Astrocyte (in vitro differentiated cells and primary cell): Measurements from ENCODE around the gene NDUFS1.

Experiments
- CTCF ChIP-seq: IDR thresholded peaks from 2 replicates; pipeline ENCODE4 v1.5.1; 2011; ENCODE audit warnings: low read depth, mild to moderate bottlenecking, inconsistent platforms, low read length, moderate library complexity; ENCODE audit not compliant: insufficient read depth
- EZH2 ChIP-seq: IDR thresholded peaks from 2 replicates; pipeline ENCODE4 v1.6.1; 2012; ENCODE audit warnings: mild to moderate bottlenecking, low read length, inconsistent platforms; ENCODE audit not compliant: insufficient read depth

- no peak for TF ChIP-seq CTCF
- no peak for TF ChIP-seq EZH2
These were observed 66.9 kb downstream of the NDUFS1 start for GRCh38 chr2:206092297-206092696.
